B cell (primary cell): ENCODE data around the gene NFKBIB. TPM values are rescaled to one million over a fixed set of nuclear protein-coding genes. Genes with fewer than 3 reads are reported as not detected.
"Not testable (repeated sequence)": the region's sequence is repeated elsewhere in the genome, so short reads cannot be mapped to it uniquely, and the experiment has no call there.

Experiments used
- ATAC-seq: fragments of 200-7000 bp; cut with Tn5 transposase; one replicate; pipeline ENCODE4 v1.10.0; 2021; ENCODE audit warnings: low read depth, mild to moderate bottlenecking, moderate number of reproducible peaks, moderate library complexity
- CTCF ChIA-PET: fragments of 350-600 bp; sonication (Branson Sonifier 250); formaldehyde crosslinking; loops from one replicate; lab custom pipeline; 2021; ENCODE audit warnings: antibody characterized with exemption, inconsistent platforms; lab: Charles Lee
- POLR2A ChIA-PET: fragments of 350-600 bp; sonication (Branson Sonifier 250); formaldehyde crosslinking; loops from one replicate; lab custom pipeline; 2021; ENCODE audit warnings: antibody characterized with exemption; lab: Charles Lee
- DNase-seq: peaks from one replicate; pipeline ENCODE4 v3.0.0; 2013
- H2AFZ ChIP-seq: 2 replicates; pipeline ENCODE4 v1.6.1; 2012; ENCODE audit warnings: mild to moderate bottlenecking, low read depth, low read length; ENCODE audit not compliant: insufficient read depth, poor library complexity, severe bottlenecking
- H3K27ac ChIP-seq, 2 donors: 1 replicate in 1 of 2; 2 replicates in 1 of 2; pipeline ENCODE4 v1.5.1; 2012 to 2013; ENCODE audit warnings: low read length in 2 of 2, mild to moderate bottlenecking in 2 of 2, moderate library complexity in 1 of 2
- H3K27me3 ChIP-seq, 4 experiments: fragments of 200-600 bp in 1 of 4; sonication (generic) in 1 of 4; replicated peaks in 1 of 4; 1 replicate in 2 of 4; 2 replicates in 2 of 4; pipeline versions ENCODE4 v1.6.1 to v1.7.0; 2013 to 2016; ENCODE audit warnings: low read length in 3 of 4, mild to moderate bottlenecking in 2 of 4, mixed read lengths in 1 of 4, moderate library complexity in 1 of 4; ENCODE audit not compliant: insufficient read depth in 4 of 4, control insufficient read depth in 3 of 4; ENCODE audit errors: control extremely low read depth in 1 of 4
- H3K36me3 ChIP-seq, 2 experiments: replicated peaks in 1 of 2; 1 replicate in 1 of 2; 2 replicates in 1 of 2; pipeline versions ENCODE4 v1.6.1 to v1.7.1; 2013; ENCODE audit warnings: low read length in 1 of 2; ENCODE audit not compliant: insufficient read depth in 2 of 2, control insufficient read depth in 1 of 2; ENCODE audit errors: control extremely low read depth in 1 of 2, extremely low read depth in 1 of 2
- H3K4me1 ChIP-seq, 2 donors: fragments of 200-600 bp in 1 of 2; sonication (generic) in 1 of 2; 1 replicate in 1 of 2; 2 replicates in 1 of 2; pipeline versions ENCODE4 v1.5.1 to v1.6.1; 2013 to 2017; ENCODE audit warnings: low read length in 2 of 2; ENCODE audit not compliant: control insufficient read depth in 2 of 2, insufficient read depth in 2 of 2
- H3K4me2 ChIP-seq: replicated peaks from 2 replicates; pipeline ENCODE3; 2012; ENCODE audit warnings: mild to moderate bottlenecking, low read depth, low read length; ENCODE audit not compliant: poor library complexity, severe bottlenecking
- H3K4me3 ChIP-seq, 5 experiments: fragments of 200-600 bp in 1 of 5; sonication (generic) in 1 of 5; 1 replicate in 3 of 5; 2 replicates in 2 of 5; pipeline versions ENCODE4 v1.5.1 to v1.7.0; 2011 to 2016; ENCODE audit warnings: low read length in 4 of 5, mild to moderate bottlenecking in 4 of 5, low read depth in 2 of 5, control low read depth in 1 of 5, moderate library complexity in 1 of 5; ENCODE audit not compliant: insufficient read depth in 1 of 5; ENCODE audit errors: control extremely low read depth in 1 of 5, extremely low read depth in 1 of 5
- H3K79me2 ChIP-seq: fragments of 200-600 bp; sonication (generic); one replicate; pipeline ENCODE4 v1.6.0; 2016; ENCODE audit warnings: low read length; ENCODE audit not compliant: control insufficient read depth, insufficient read depth
- H3K9ac ChIP-seq: fragments of 200-600 bp; sonication (generic); 2 replicates; pipeline ENCODE4 v1.6.1; 2017; ENCODE audit warnings: mild to moderate bottlenecking, low read length, moderate library complexity
- H3K9me3 ChIP-seq, 3 donors: one replicate each; pipeline versions ENCODE4 v1.6.1 to v1.7.1; 2013; ENCODE audit warnings: low read length in 2 of 3; ENCODE audit not compliant: control insufficient read depth in 2 of 3, insufficient read depth in 1 of 3; ENCODE audit errors: control extremely low read depth in 1 of 3
- H4K20me1 ChIP-seq: 2 replicates; pipeline ENCODE4 v1.6.0; 2012; ENCODE audit warnings: mild to moderate bottlenecking, low read length; ENCODE audit not compliant: insufficient read depth, control insufficient read depth, poor library complexity, severe bottlenecking
- H3K27ac Mint-ChIP-seq: one replicate; pipeline ENCODE4 v1.8.0; 2021; ENCODE audit warnings: mixed read lengths
- H3K27me3 Mint-ChIP-seq: one replicate; pipeline ENCODE4 v1.8.0; 2021; ENCODE audit warnings: mixed read lengths
- H3K4me1 Mint-ChIP-seq: one replicate; pipeline ENCODE4 v1.8.0; 2021; ENCODE audit warnings: mixed read lengths
- H3K4me3 Mint-ChIP-seq: one replicate; pipeline ENCODE4 v1.8.0; 2021; ENCODE audit warnings: mixed read lengths
- H3K9me3 Mint-ChIP-seq: one replicate; pipeline ENCODE4 v1.8.0; 2022; ENCODE audit warnings: mixed read lengths; ENCODE audit not compliant: insufficient read depth
- CTCF ChIP-seq: fragments of 200-600 bp; IDR thresholded peaks from one replicate; pipeline ENCODE4 v1.8.0; 2022; ENCODE audit warnings: antibody characterized with exemption, mild to moderate bottlenecking
- EZH2 ChIP-seq: IDR thresholded peaks from 2 replicates; pipeline ENCODE4 v1.6.1; 2012; ENCODE audit warnings: borderline replicate concordance, low read depth, mild to moderate bottlenecking, moderate library complexity, low read length; ENCODE audit not compliant: insufficient read depth, poor library complexity, severe bottlenecking
- WGBS: methylation state at CpG from one replicate; pipeline ENCODE4 v1.1.5; 2013; ENCODE audit warnings: missing lambda C conversion rate; ENCODE audit not compliant: insufficient coverage; 5-methylcytosine and 5-hydroxymethylcytosine counted together
- intact Hi-C: fragments of 100-400 bp; cut with micrococcal nuclease; formaldehyde crosslinking; loops from one replicate; pipeline ENCODE4 v1.10.0; 2022
- polyA plus RNA-seq: library from polyadenylated mRNA; depleted of rRNA; stranded (reverse); fragments of >200 nt; gene quantifications from 2 replicates; pipeline ENCODE4 v1.2.3, GENCODE V29; 2012
- total RNA-seq, 2 donors: library from RNA; stranded (reverse); fragments of 120-200 nt in 1 of 2; gene quantifications; 1 replicate in 1 of 2; 2 replicates in 1 of 2; pipeline versions ENCODE4 v1.2.3 to v1.2.4, GENCODE V29; 2013 to 2022

The NFKBIB gene
- total and polyA plus RNA-seq, 2 donors (not counting 1 experiment from before 2014, with no cell fraction given): 30.3 to 54.4 TPM

GRCh38 chr19:38939957-38940356, 40.2 kb downstream of the NFKBIB start:
- POLR2A ChIA-PET: no interaction called here

GRCh38 chr19:38941466-38941865, 41.7 kb downstream of the NFKBIB start:
- 67% methylated on average over 1 of the region's 5 CpGs for WGBS
- CTCF ChIA-PET, H3K27me3 Mint-ChIP-seq, H3K4me3 Mint-ChIP-seq, H4K20me1 ChIP-seq, DNase-seq, H3K9me3 ChIP-seq, H3K9ac ChIP-seq, H3K4me3 ChIP-seq, H3K36me3 ChIP-seq, H3K9me3 Mint-ChIP-seq, ATAC-seq, H2AFZ ChIP-seq, intact Hi-C loops, H3K27me3 ChIP-seq, H3K4me1 ChIP-seq, H3K27ac Mint-ChIP-seq, POLR2A ChIA-PET, H3K4me1 Mint-ChIP-seq, H3K79me2 ChIP-seq, H3K4me2 ChIP-seq, H3K27ac ChIP-seq: not testable (repeated sequence)

More at GRCh38 chr19:38939957-38940356, 40.2 kb downstream of the NFKBIB start:
- intact Hi-C loops: no loop called here
- no peaks in the 10 kb centered on the region for H3K4me1 ChIP-seq
- no peak for TF ChIP-seq EZH2
- TF ChIP-seq CTCF: no peak
- Mint-ChIP-seq H3K27ac (no peak overlapping the region), H3K4me3 (no peak overlapping the region), H3K27me3 (peaks cover 8% of the 10 kb centered on the region), H3K9me3 (peaks cover 6% of the 10 kb centered on the region), H3K4me1 (no peaks in the 10 kb centered on the region)
- H3K4me2 ChIP-seq: no peak overlapping the region
- H3K79me2 ChIP-seq: no peaks in the 10 kb centered on the region
- 41% methylated on average over 5 of the region's 5 CpGs for WGBS
- H3K9me3 ChIP-seq: peaks cover 0 to 8% (median 0%) of the 10 kb centered on the region in 3 donors
- no peak overlapping the region for H2AFZ ChIP-seq
- H3K9ac ChIP-seq: no peak overlapping the region
- no peak overlapping the region for H3K27ac ChIP-seq
- DNase-seq: no peak
- ATAC-seq: no peak
- no peaks in the 10 kb centered on the region for H3K27me3 ChIP-seq
- H4K20me1 ChIP-seq: no peaks in the 10 kb centered on the region
- CTCF ChIA-PET: interaction anchor here (0.7 kb wide), 1 partner anchor 306 kb away, joined by 3 read pairs; no protein-coding TSS in a partner anchor
- H3K4me3 ChIP-seq: no peak overlapping the region
- H3K36me3 ChIP-seq: no peaks in the 10 kb centered on the region
